PFSK-1 (cell line): ENCODE data around the gene CLDND2.

Experiments used
- FOXP2 ChIP-seq: optimal IDR thresholded peaks from 2 replicates; pipeline ENCODE3; 2011; ENCODE audit warnings: borderline replicate concordance, control low read depth, inconsistent platforms; ENCODE audit not compliant: insufficient read depth; ENCODE audit errors: extremely low read length, extremely low read depth
- POLR2AphosphoS5 ChIP-seq: IDR thresholded peaks from 2 replicates; pipeline ENCODE4 v1.6.1; 2012; ENCODE audit warnings: low read depth, mild to moderate bottlenecking, control low read depth, low read length, moderate library complexity
- SIN3A ChIP-seq: IDR thresholded peaks from 2 replicates; pipeline ENCODE4 v1.6.1; 2012; ENCODE audit warnings: mild to moderate bottlenecking, low read length, moderate library complexity, borderline replicate concordance; ENCODE audit not compliant: insufficient read depth
- TAF1 ChIP-seq: IDR thresholded peaks from 2 replicates; pipeline ENCODE4 v1.6.1; 2012; ENCODE audit warnings: low read length, control low read depth, borderline replicate concordance; ENCODE audit not compliant: insufficient read depth
- TF ChIP-seq, protein P1 (sequence below), 2 experiments: IDR thresholded peaks; 2 replicates each; pipeline versions ENCODE4 v1.6.1 to v1.8.0; 2011 to 2012; ENCODE audit warnings: low read depth in 2 of 2, low read length in 2 of 2, control low read depth in 1 of 2, inconsistent platforms in 1 of 2, mild to moderate bottlenecking in 1 of 2, moderate library complexity in 1 of 2; ENCODE audit not compliant: insufficient read depth in 1 of 2

- TF ChIP-seq POLR2AphosphoS5: no peak
- TF ChIP-seq SIN3A: no peak
- TF ChIP-seq TAF1: no peak
- TF ChIP-seq, protein P1, sequence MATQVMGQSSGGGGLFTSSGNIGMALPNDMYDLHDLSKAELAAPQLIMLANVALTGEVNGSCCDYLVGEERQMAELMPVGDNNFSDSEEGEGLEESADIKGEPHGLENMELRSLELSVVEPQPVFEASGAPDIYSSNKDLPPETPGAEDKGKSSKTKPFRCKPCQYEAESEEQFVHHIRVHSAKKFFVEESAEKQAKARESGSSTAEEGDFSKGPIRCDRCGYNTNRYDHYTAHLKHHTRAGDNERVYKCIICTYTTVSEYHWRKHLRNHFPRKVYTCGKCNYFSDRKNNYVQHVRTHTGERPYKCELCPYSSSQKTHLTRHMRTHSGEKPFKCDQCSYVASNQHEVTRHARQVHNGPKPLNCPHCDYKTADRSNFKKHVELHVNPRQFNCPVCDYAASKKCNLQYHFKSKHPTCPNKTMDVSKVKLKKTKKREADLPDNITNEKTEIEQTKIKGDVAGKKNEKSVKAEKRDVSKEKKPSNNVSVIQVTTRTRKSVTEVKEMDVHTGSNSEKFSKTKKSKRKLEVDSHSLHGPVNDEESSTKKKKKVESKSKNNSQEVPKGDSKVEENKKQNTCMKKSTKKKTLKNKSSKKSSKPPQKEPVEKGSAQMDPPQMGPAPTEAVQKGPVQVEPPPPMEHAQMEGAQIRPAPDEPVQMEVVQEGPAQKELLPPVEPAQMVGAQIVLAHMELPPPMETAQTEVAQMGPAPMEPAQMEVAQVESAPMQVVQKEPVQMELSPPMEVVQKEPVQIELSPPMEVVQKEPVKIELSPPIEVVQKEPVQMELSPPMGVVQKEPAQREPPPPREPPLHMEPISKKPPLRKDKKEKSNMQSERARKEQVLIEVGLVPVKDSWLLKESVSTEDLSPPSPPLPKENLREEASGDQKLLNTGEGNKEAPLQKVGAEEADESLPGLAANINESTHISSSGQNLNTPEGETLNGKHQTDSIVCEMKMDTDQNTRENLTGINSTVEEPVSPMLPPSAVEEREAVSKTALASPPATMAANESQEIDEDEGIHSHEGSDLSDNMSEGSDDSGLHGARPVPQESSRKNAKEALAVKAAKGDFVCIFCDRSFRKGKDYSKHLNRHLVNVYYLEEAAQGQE (IDR thresholded peaks at IDR 0.05; ENCODE audit: insufficient read depth in 1 of 2, low read depth in 2 of 2, low read length in 2 of 2): no peak
- TF ChIP-seq FOXP2: no peak
Measured at GRCh38 chr19:51331716-51332115, 37.1 kb downstream of the CLDND2 start.
